ENCODE measurements around the gene ELL2.
A peak's percentile ranks its signal among the peaks of the same experiment; 100 is the strongest.
"Not testable (repeated sequence)": the region's sequence is repeated elsewhere in the genome, so short reads cannot be mapped to it uniquely, and the experiment has no call there.

ELL2 gene

DNA sequence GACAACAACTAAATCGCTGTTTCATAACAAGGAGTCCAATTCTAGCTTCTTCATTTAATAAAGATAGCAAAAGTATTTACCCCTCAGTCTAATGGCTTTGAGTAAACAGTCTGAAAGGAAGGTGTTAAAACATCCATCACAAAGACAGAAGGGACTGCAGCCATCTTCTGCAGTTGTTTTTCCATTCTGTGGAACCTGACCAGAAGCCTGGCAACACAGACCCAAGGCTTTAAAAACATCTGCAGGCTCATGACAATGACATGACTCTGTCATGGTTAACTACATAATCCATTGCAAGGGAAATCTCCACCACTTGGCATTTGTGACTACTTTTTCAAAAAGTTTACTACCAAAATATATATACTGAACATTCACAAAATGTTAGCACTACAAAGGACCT is 51.9 kb downstream of the ELL2 start:
- DNase-seq: no peak

DNA sequence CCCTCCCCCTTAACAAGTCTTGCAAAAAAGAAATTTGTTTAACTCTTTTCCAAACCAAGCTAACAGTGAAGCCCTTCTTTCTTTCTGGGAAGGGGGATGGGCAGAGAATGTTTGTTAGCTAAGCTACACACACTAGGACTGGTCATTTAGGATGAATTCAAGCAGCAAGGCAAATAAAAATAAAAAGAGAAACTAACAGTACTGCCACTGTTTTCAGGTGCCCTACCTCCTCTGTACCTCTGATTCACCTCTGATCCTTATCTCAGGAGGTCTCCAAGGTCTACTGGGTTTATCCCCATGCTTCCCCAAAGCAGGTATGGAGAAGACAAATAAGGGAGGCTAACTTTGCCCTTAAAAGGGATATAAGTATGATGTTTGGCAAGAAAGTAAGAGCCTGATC is 52.9 kb downstream of the ELL2 start:
- DNase-seq: no peak

DNA sequence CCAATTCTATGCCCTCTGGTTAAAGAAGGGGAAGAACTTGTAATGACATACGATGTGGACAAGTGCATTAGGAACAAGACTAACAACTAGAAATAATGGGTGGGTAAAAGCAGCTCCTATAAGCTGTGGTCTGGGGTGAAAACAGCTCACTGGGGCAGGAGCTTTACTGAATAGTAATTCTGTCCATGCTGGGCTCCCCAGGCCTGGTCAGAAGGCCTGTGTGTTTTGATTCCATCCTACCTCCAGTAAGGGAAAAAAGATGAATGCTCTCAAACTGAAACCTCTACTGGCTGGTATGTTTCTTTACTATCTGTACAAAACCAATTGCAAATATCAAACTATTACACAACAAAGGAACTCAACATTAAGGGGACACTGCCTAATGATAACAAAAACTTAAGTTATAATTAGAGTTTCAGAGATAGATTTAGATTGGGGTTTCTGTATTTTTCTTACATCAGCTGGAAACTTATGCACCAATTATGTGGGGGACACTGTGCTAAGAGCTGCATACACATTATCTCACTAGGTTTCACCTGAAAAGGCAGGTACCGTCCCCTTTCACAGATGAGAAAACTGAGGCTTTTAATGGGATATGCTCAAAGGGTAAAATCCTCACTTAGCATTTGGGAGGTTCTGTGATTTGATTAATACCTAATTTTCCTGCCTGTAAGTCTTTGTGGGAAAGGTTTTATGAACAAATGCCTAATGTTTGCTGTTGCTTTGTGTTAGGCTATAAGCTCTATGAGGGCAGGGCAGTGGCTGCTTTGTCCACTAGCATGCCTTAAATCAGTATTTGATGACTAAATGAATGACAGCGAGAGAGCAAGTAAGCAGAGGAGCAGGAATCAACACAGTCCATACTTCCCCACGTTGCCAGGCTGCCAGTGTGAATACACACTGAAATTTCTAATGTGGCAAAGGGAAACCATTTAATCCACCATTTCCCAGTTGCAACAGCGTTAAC is 53.6 kb downstream of the ELL2 start:
- no peak for DNase-seq

DNA sequence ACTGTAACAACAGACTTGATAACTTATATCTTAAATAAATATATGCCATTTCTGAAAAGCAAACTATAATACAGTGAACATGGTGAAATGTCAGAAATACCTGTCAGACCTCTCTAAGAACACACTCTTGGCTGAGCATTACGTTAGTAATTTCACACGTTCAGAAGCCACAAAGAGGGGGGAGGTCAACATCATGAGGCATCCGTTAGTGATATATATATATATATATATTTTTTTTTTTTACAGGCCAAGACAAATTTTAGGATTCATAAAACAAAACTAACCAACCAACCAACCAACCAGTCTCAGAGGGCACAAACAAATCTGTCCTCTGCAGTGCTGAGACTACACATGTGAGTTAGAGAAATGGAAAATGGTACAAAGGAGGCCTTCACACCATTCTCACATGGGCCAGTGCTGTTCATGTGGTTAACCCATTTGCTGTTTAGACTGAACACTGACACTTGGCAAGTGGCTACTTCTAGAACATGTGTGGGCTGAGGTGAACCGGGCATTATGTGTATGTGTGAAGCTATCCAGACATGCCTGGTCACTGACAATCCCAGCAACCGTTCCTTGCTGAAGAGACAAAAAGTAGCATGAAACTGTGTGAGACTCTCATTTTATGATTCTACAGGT is 54.5 kb downstream of the ELL2 start:
- no peak for DNase-seq

DNA sequence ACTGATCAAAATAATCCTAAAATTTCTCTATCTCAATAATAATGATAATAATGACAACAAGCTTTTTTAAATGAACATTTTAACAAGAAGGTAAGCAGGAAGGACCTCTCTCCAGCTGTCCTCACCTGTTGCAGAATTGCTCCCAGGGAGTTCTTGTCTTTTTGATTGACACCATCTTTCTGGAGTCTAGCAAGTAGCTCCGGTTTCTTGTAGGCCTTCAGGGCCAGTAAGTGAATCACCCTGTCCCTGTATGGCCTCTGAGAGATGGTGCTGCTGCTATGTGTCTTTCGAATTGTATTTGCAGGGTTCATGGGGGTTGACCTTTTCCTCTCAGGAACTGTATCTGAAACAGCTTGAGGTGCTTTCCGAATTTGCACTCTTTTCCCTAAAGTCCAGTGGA is 55.3 kb downstream of the ELL2 start:
- DNase-seq: not testable (repeated sequence)

DNA sequence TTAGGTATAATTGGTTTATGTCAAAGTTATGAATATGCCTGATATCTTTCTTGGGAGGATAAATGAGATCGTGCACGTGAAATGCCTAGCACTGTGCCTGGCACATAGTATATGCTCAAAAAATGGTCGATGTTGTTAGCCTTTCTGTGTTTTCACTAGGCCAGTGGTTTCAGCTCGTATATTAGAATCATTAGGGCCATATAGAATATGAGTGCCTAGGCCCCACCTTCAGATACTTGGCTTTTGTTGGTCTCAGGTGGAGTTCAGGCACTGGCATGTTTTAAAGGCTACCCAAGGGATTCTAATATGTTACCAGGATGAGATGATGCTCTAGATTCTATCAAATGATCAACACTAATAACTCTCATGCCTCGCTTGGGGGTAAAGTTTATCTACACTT is 56.8 kb downstream of the ELL2 start:
- DNase-seq: no peak

DNA sequence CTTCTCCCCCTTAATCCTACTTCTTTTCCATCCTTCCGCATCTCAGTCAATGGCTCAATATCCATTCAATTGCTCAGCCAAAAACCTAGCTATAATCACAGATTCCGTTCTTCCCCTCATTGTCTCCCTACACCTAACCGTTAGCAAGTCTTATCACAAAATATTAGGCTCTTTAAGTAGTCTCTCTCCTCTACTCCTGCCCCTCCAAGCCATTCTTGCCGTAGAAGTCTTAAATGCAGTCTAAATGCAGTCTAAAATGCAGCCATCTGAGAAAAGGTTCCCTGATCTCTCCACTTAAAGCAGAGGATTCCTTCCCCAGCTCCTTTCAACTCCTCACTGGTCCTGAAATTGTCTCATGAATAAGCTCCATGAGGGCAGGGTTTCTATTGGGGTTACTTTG is 57.8 kb downstream of the ELL2 start:
- DNase-seq: no peak

DNA sequence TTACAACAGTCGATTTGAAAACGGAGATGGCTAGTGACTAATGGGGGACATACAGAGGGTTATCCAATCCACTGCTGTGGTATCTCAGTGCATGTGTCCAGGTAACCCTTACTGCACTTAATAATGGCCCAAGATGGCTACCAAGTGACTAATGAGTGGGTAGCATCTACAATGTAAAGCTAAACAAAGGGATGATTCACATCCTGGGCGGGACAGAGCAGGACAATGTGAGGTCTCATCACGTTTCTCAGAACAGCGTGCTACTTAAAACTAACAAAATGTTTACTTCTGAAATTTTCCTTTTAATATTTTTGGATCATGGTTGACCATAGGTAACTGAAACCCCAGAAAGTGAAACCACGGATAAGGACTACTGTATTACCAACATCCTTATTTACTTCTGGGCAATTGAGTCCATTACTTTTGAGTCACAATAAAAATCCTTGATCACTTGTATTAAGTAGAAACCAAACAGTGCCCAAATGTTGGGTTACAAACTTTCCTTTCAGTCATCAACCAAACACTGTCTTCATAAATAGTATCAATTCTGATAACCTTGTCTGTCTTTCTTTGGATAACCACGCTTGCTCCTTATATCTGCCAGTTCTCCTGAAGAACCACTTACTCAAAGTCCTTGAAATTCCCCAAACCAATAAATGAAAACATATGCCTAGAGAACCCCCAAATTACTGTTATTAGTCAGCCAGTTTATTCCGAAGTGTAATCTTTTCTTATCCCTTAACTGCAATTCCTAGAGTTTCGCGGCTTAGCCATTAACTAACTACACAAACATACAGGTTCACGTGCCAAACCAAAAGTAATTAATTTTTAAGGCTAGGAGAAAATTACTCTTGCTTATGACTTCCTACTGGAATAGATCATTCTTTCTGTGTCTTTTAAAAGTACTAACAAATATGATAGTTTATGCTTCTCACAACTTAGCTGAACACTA is 59.7 kb downstream of the ELL2 start:
- DNase-seq: no peak

DNA sequence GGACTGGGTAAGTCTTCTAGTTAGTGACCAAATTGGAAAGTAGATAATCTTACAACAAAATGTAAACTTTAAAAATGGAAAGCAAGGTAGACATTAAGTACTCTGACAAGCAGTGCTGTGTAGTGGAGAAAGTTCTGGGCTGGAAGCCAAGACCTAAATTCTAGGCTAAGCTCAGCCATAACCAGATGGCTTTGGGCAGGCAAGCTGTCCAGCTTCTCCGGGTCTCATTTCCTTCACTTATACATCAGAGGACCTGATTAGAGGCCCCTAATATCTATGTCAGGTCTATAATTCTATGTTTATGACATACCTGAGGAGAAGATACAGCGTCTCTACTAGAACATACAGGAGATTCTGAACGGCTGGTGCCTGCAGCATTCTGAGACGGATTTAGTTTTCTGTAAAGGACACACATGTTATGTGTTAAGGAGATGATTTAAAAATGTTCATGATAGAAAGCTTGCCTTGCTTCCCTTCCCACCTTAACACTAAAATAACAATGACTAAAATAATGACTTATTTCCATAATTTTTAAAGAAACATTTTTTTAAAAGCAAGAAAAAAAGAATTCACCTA is 61.2 kb downstream of the ELL2 start:
- peak in 24 of 58 donors; percentile 5 to 63 (median 18) for DNase-seq

DNA sequence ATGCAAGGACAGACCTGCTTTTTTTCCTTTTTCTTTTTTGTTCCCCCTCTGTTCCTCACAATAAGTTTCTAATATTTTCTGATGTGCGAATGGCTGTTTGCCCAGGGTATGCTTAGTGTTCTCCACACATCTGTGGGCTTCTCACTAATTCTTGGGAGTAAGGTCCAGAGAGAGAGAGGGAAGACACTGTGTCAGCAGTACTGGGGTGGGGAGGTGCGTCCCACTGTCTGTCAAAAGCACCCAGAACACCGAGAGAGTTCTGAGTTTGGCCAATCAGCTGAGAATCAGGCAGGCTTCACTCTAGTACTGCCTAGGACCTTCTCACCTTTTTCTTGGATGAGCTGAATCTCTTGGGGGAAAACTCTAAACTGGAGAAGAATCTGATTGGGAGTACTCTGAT is 61.8 kb downstream of the ELL2 start:
- DNase-seq: no peak

DNA sequence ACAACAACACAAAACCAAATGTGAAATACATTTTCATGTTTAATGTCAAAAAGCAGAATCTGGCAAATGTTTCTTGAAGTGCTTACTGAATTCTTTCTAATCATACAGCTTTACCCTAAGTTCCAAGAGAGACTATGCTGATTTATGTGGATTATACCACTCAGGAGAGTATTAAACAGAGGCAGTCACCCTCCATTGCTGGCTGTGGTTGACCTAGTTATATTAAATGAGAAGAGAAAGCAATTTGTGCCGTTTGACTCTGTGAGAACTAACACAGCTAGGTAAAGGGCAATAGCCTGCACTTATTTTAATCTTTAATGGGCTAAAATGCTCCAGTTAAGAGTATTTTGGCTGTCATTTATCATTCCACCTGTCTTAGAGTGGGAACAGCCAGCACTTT is 62.6 kb downstream of the ELL2 start:
- DNase-seq: no peak

DNA sequence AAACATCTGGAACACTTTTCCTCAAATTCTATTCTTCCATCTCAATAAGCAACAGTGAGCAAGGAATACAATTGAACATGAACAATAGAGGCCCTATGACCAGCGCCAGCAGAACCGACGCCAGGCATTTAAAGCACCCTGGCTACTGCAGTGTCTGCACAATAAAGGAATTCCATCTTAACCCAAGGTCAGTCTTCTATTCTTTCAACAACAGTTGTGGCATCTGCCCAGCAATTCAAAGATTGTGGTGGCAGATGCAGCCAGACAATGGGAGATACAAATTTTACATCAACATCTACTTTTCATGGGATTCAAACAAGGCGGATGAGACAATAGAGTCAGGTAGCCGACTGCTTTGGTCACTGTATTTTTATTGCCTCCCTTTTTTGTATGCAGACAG is 65.9 kb downstream of the ELL2 start:
- peak in 24 of 58 donors; percentile 8 to 66 (median 36) for DNase-seq

DNA sequence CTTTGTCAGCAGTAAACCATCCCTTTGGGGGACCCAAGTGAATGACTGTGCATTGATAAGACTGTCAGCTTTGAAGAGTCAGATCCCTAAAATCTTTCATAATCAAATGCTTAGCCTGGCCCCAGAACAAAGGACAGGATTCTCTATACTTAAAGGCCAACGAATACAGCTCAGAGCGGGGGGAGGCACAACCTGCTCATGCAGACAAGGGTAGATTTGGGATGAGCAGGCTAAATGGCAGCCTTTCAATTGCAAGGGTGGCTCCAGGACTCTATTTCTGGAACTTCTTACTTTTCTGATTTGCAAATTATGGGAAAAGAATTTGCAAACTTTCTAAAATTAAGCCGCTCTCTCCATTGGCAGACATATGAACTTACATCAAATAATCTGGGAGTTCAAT is 66.4 kb downstream of the ELL2 start:
- DNase-seq: no peak

DNA sequence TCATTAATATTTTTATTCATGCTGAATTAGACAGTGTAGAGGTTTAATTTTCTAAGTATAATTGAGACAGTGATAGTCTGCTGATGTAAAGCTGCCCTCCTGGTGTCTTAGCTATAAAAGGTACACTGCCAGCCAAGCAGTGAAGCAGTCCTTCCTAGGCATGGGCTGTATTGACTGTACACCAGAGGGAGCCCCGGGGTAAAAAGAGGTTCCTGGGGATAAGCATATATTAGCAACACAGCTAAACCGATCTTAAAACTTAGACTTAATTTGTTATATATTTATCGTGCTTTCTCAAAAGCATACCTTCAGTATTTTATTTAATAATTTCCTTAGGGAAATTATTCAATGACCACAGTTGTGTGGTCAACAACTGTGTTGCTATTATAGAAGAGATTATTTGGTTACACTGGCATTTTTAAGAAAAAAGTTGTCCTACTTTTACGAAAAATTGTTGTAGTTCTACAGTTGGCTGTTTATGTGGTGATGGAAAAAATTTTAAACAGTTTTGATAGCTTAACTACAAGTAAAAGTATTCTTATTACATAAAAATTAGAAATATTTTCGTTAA is 68.8 kb downstream of the ELL2 start:
- peak in 11 of 58 donors; percentile 4 to 32 (median 12) for DNase-seq

DNA sequence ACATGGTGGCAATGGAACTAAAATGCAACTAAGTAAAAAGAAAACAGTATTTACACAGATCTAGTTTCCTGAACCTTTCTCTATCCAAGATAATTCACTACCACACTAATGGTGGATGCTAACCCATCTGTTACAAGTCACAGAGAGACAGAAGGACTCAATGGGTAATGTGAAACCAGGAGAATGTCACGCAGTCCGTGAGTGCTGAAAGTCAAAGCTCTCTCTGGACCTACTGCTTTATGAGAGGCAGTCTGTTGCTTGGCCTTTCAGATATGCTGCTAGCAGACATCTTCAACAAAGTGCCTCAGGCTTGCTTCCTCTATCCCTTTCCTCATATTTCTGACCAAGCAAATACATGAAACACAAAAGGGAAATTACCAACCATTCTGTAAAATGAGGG is 70.2 kb downstream of the ELL2 start:
- DNase-seq: no peak

DNA sequence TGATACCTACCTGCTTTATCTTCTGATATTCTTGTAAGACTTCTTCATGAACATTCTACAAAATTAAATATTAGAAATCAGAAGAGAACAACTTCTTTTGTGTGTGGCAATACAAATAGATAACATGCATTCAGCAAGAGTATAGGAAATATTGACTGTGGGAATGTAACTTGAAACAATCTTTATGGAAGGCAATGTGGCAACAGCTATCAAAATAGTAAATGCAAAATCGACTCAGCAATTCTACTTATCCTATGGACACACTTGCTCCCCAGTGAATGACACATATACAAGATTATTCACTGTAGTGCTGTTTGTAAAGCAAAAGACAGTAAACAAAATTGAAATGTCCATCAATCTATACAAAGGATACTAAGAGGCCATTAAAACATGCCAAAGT is 72.6 kb downstream of the ELL2 start:
- no peak for DNase-seq

DNA sequence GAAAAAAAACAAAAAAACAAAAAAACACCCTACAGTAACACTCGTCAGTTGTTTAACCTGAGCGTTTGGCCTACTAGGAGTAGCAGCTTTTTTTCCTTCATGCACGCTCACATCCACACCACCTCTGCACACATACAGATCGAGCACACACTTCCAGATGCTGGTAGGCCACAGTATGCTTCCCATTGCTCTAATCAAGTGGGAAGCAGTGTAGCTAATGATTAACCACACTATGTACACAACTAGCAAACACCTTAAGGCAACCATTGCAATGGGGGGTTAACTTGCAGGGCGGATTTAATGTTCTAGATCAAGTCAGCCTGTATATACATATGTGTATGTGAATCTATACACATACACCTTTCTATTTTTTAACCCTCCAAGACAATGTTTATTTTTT is 73.7 kb downstream of the ELL2 start:
- DNase-seq: no peak

DNA sequence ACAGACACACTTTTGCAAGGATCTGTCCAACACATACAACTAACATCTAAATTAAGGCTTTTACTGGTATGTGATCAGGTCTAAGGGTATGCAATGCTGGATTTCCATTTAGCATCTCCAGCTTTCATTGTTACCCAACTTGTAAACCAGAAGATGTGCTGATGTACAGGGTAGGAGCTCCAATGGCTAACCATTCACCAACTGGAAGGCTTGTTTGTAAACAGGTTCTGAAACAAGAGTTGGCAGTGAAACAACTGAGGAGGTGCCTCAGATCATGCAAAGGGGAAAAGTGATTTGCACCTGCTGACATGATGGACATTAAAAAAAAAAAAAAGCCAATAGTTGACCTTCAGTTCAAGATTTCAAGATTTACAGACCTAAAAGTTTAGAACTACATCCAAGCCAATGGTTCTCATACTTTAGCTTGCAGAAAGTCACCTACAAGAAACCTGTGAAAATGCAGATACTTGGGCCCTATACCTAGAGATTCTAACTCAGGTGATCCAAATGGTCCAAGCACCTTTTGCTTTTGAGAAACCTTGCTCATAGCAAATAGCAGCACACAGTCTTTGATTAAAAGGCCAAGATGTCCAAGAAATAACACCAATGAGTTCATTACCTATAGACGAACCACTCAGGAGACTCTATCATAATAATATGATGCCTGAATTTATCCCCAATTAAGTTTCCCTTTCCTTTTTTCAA is 75.2 kb downstream of the ELL2 start:
- DNase-seq: no peak

DNA sequence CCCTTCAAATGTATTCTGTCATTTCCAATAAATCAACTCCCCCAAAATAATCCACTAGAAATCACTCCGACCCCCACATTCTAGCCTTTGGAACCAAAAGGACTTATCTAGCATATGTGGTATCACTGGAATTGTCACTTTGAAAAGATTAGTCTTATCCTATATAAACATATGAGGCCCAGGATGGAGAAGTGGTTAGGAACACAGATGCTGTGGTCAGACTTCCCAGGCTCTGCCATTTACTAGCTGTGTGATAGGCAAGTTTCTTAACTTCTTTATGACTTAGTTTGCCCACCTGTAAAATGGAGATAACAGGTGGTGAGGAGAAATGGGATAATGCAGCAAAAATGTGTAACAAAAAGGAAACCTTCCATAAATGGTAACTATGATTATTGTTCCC is 77.1 kb downstream of the ELL2 start:
- no peak for DNase-seq

DNA sequence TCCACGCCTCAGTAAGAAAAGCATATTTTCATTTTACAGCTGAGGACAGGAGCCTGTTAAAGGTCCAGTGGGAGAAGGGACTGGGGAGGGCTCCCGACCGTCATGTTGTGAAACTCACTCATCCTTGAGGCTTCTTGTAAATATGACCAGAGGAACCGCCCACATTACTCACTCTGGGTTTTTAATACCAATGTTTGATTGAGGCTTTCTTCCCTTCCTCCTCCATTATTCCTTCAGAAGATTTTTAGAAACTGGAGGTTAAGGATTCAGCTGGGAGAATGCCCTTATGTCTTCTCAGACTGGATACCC is 77.7 kb downstream of the ELL2 start:
- DNase-seq: no peak
